CD14-positive monocyte (primary cell): ENCODE results near the gene STX8. TPM values are rescaled to one million over a fixed set of nuclear protein-coding genes. Genes with fewer than 3 reads are reported as not detected.

Experiments used
- DNase-seq, 3 donors: peaks; one replicate each; pipeline ENCODE4 v3.0.0-alpha.2; 2011 to 2022
- H2AFZ ChIP-seq: 2 replicates; pipeline ENCODE4 v1.6.0; 2012; ENCODE audit warnings: mild to moderate bottlenecking, low read depth, low read length, inconsistent platforms; ENCODE audit not compliant: insufficient read depth, poor library complexity, severe bottlenecking
- H3K27ac ChIP-seq, 2 donors: 1 replicate in 1 of 2; 2 replicates in 1 of 2; pipeline ENCODE4 v1.5.1; 2012 to 2013; ENCODE audit warnings: low read length in 2 of 2, control low read depth in 1 of 2, inconsistent platforms in 1 of 2, low read depth in 1 of 2, mild to moderate bottlenecking in 1 of 2
- H3K27me3 ChIP-seq, 2 donors: one replicate each; pipeline versions ENCODE4 v1.6.0 to v1.6.1; 2011 to 2013; ENCODE audit warnings: low read length in 2 of 2; ENCODE audit not compliant: control insufficient read depth in 2 of 2, insufficient read depth in 2 of 2
- H3K36me3 ChIP-seq, 2 donors: replicated peaks in 1 of 2; 1 replicate in 1 of 2; 2 replicates in 1 of 2; pipeline versions ENCODE4 v1.5.1 to v1.6.1; 2012 to 2013; ENCODE audit warnings: low read length in 2 of 2, control low read depth in 1 of 2, inconsistent platforms in 1 of 2, mild to moderate bottlenecking in 1 of 2; ENCODE audit not compliant: insufficient read depth in 2 of 2, control insufficient read depth in 1 of 2
- H3K4me1 ChIP-seq, 2 donors: 1 replicate in 1 of 2; 2 replicates in 1 of 2; pipeline versions ENCODE4 v1.5.1 to v1.6.1; 2012 to 2013; ENCODE audit warnings: low read length in 2 of 2, control low read depth in 1 of 2, inconsistent platforms in 1 of 2, mild to moderate bottlenecking in 1 of 2, moderate library complexity in 1 of 2; ENCODE audit not compliant: insufficient read depth in 2 of 2, control insufficient read depth in 1 of 2
- H3K4me2 ChIP-seq: replicated peaks from 2 replicates; pipeline ENCODE3; 2012; ENCODE audit warnings: low read length, moderate library complexity, mild to moderate bottlenecking; ENCODE audit not compliant: poor library complexity, severe bottlenecking; ENCODE audit errors: extremely low read depth
- H3K4me3 ChIP-seq, 3 experiments: fragments of 200-600 bp in 1 of 3; sonication (generic) in 1 of 3; replicated peaks in 1 of 3; 1 replicate in 2 of 3; 2 replicates in 1 of 3; pipeline ENCODE4 v1.5.1; 2011 to 2013; ENCODE audit warnings: low read length in 3 of 3, mild to moderate bottlenecking in 3 of 3, control low read depth in 2 of 3, low read depth in 2 of 3, inconsistent platforms in 1 of 3, moderate library complexity in 1 of 3
- H3K79me2 ChIP-seq: 2 replicates; pipeline ENCODE4 v1.6.0; 2012; ENCODE audit warnings: mild to moderate bottlenecking, control low read depth, inconsistent platforms, low read length, moderate library complexity; ENCODE audit not compliant: insufficient read depth
- H3K9ac ChIP-seq: 2 replicates; pipeline ENCODE4 v1.6.0; 2017; ENCODE audit warnings: low read length, mild to moderate bottlenecking; ENCODE audit not compliant: insufficient read depth, poor library complexity, severe bottlenecking
- H3K9me3 ChIP-seq, 2 donors: replicated peaks in 1 of 2; 1 replicate in 1 of 2; 2 replicates in 1 of 2; pipeline versions ENCODE4 v1.5.1 to v1.6.1; 2012 to 2013; ENCODE audit warnings: low read length in 2 of 2, control low read depth in 1 of 2; ENCODE audit not compliant: control insufficient read depth in 1 of 2, insufficient read depth in 1 of 2
- H4K20me1 ChIP-seq: 2 replicates; pipeline ENCODE4 v1.6.0; 2012; ENCODE audit warnings: mild to moderate bottlenecking, low read length, control low read depth, moderate library complexity; ENCODE audit not compliant: insufficient read depth
- H3K27ac Mint-ChIP-seq, 7 donors: one replicate each; pipeline ENCODE4 v1.8.0; 2020; ENCODE audit warnings: mild to moderate bottlenecking in 7 of 7, mixed read lengths in 7 of 7, moderate library complexity in 6 of 7, inconsistent platforms in 2 of 7
- H3K27me3 Mint-ChIP-seq, 3 donors: one replicate each; pipeline ENCODE4 v1.8.0; 2021 to 2022; ENCODE audit warnings: low read depth in 3 of 3, mild to moderate bottlenecking in 3 of 3, mixed read lengths in 3 of 3, moderate library complexity in 3 of 3, inconsistent platforms in 1 of 3
- H3K36me3 Mint-ChIP-seq, 2 donors: one replicate each; pipeline ENCODE4 v1.8.0; 2020; ENCODE audit warnings: mixed read lengths in 2 of 2, inconsistent platforms in 1 of 2, mild to moderate bottlenecking in 1 of 2
- H3K4me1 Mint-ChIP-seq: one replicate; pipeline ENCODE4 v1.8.0; 2020; ENCODE audit warnings: mild to moderate bottlenecking, mixed read lengths
- H3K4me3 Mint-ChIP-seq, 2 donors: one replicate each; pipeline ENCODE4 v1.8.0; 2020; ENCODE audit warnings: mild to moderate bottlenecking in 2 of 2, mixed read lengths in 2 of 2, moderate library complexity in 1 of 2
- H3K9me3 Mint-ChIP-seq, 7 donors: one replicate each; pipeline ENCODE4 v1.8.0; 2020 to 2022; ENCODE audit warnings: mixed read lengths in 7 of 7, mild to moderate bottlenecking in 6 of 7, moderate library complexity in 6 of 7, inconsistent platforms in 2 of 7
- CTCF ChIP-seq: fragments of 200-600 bp; IDR thresholded peaks from one replicate; pipeline ENCODE4 v1.8.0; 2022; ENCODE audit warnings: antibody characterized with exemption, mild to moderate bottlenecking
- WGBS: methylation state at CpG from one replicate; pipeline ENCODE4 v1.1.5; 2013; ENCODE audit warnings: missing lambda C conversion rate; ENCODE audit not compliant: insufficient coverage; 5-methylcytosine and 5-hydroxymethylcytosine counted together
- intact Hi-C, 2 donors: fragments of 100-400 bp; cut with micrococcal nuclease; formaldehyde crosslinking; loops; one replicate each; pipeline versions ENCODE4 v1.15.0 to v1.15.1; 2023
- polyA plus RNA-seq, 3 donors: library from polyadenylated mRNA; depleted of rRNA in 1 of 3; unstranded in 2 of 3; stranded (reverse) in 1 of 3; fragments of 300-500 nt in 2 of 3; fragments of >200 nt in 1 of 3; fragmentation: Illumina TruSeq in 2 of 3; gene quantifications; 1 replicate in 2 of 3; 2 replicates in 1 of 3; pipeline ENCODE4 v1.2.3, GENCODE V29; 2012 to 2021

Gene STX8
- polyA plus RNA-seq, 3 donors, result 44.4 to 170 (median 142) TPM

GRCh38 chr17:9571201-9571600 is 4.4 kb downstream of the STX8 start:
- no peak overlapping the region for H3K4me2 ChIP-seq
- WGBS, result 100% methylated on average over 4 of the region's 10 CpGs
- peaks cover 0 to 2% (median 1%) of the 10 kb centered on the region in 3 donors for H3K27me3 Mint-ChIP-seq
- TF ChIP-seq CTCF, result no peak
- H3K36me3 Mint-ChIP-seq, result peaks cover 29 to 42% of the 10 kb centered on the region in 2 donors
- no peak for DNase-seq
- H2AFZ ChIP-seq, result no peak overlapping the region
- peaks cover 23% of the 10 kb centered on the region for H3K4me1 Mint-ChIP-seq
- no peaks in the 10 kb centered on the region for H3K9me3 Mint-ChIP-seq
- H3K9ac ChIP-seq, result no peak overlapping the region
- H3K36me3 ChIP-seq, result peaks cover 20 to 47% of the 10 kb centered on the region in 2 donors
- H3K79me2 ChIP-seq, result peaks cover 41% of the 10 kb centered on the region
- peaks cover 5 to 17% of the 10 kb centered on the region in 2 donors for H3K4me1 ChIP-seq
- H3K27me3 ChIP-seq, result no peaks in the 10 kb centered on the region
- no peak overlapping the region for H3K27ac Mint-ChIP-seq
- no peaks in the 10 kb centered on the region for H3K9me3 ChIP-seq
- H3K4me3 ChIP-seq, result no peak overlapping the region
- no peaks in the 10 kb centered on the region for H4K20me1 ChIP-seq
- no peak overlapping the region for H3K4me3 Mint-ChIP-seq
- intact Hi-C loops, result no loop called here
- no peak overlapping the region for H3K27ac ChIP-seq

- H3K36me3 Mint-ChIP-seq, result peaks cover 40 to 61% of the 10 kb centered on the region in 2 donors
Observed at GRCh38 chr17:9568957-9569588, 6.5 kb downstream of the STX8 start.

More at GRCh38 chr17:9568957-9569588, 6.5 kb downstream of the STX8 start:
- Mint-ChIP-seq H3K27ac (no peak overlapping the region), H3K4me1 (peaks cover 12% of the 10 kb centered on the region), H3K27me3 (peaks cover 0 to 1% (median 0%) of the 10 kb centered on the region in 3 donors), H3K4me3 (no peak overlapping the region), H3K9me3 (peaks cover 0 to 1% (median 0%) of the 10 kb centered on the region in 7 donors)
- no peak overlapping the region for H3K4me2 ChIP-seq
- DNase-seq, result no peak
- no peak for TF ChIP-seq CTCF
- no peak overlapping the region for H2AFZ ChIP-seq
- peaks cover 23% of the 10 kb centered on the region for H3K79me2 ChIP-seq
- H3K27me3 ChIP-seq, result no peaks in the 10 kb centered on the region
- H3K4me3 ChIP-seq, result no peak overlapping the region
- H3K27ac ChIP-seq, result no peak overlapping the region
- H3K36me3 ChIP-seq, result peaks cover 20 to 61% of the 10 kb centered on the region in 2 donors
- no peaks in the 10 kb centered on the region for H3K4me1 ChIP-seq
- intact Hi-C loops, result no loop called here
- no peak overlapping the region for H3K9ac ChIP-seq
- H4K20me1 ChIP-seq, result peaks cover 4% of the 10 kb centered on the region
- 100% methylated on average over 8 of the region's 11 CpGs for WGBS
- H3K9me3 ChIP-seq, result no peaks in the 10 kb centered on the region
